Stimulated activated memory B cell treated with anti-CD40 and anti-IgM and Interleukin-4, amounts not matched to agents 10 μg/mL and 1 μg/mL and 100 μg/mL, for 72 hours (primary cell): ENCODE measurements around the gene CKS1B.
"Not testable (repeated sequence)": the region's sequence is repeated elsewhere in the genome, so short reads cannot be mapped to it uniquely, and the experiment has no call there.

Source experiments
- ATAC-seq: fragments of 150-1000 bp; cut with Tn5 transposase; 2 replicates; pipeline ENCODE4 v1.10.0; 2021
- H3K27ac Mint-ChIP-seq: one replicate; pipeline ENCODE4 v1.8.0; 2022; ENCODE audit warnings: mild to moderate bottlenecking, mixed read lengths
- H3K27me3 Mint-ChIP-seq: one replicate; pipeline ENCODE4 v1.8.0; 2022; ENCODE audit warnings: mixed read lengths
- H3K36me3 Mint-ChIP-seq: one replicate; pipeline ENCODE4 v1.8.0; 2022; ENCODE audit warnings: mixed read lengths
- H3K4me1 Mint-ChIP-seq: one replicate; pipeline ENCODE4 v1.8.0; 2022; ENCODE audit warnings: mixed read lengths
- H3K4me3 Mint-ChIP-seq: one replicate; pipeline ENCODE4 v1.8.0; 2022; ENCODE audit warnings: mild to moderate bottlenecking, moderate library complexity, mixed read lengths
- H3K9me3 Mint-ChIP-seq: one replicate; pipeline ENCODE4 v1.8.0; 2022; ENCODE audit warnings: mixed read lengths

Gene CKS1B

GRCh38 chr1:154983776-154984466 lies 9.4 kb downstream of the CKS1B start:
- ATAC-seq: no peak

DNA sequence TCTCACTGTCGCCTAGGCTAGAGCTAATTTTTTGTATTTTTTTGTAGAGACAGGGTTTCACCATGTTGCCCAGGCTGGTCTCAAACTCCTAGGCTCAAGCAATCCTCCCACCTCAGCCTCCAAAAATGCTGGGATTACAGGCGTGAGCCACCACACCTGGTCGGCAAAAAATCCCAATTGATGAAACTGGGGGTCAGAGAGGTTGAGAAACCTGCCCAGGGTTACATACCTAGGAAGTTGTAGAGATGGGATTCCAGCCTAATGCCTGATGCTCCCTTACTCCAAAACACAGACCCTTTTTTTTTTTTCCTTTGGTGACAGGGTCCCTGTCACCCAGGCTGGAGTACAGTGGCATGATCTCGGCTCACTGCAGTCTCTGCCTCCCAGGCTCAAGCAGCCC lies 12.3 kb downstream of the CKS1B start:
- H3K27ac Mint-ChIP-seq, H3K4me3 Mint-ChIP-seq, H3K9me3 Mint-ChIP-seq, H3K27me3 Mint-ChIP-seq, ATAC-seq: not testable (repeated sequence)
- peaks cover 15% of the 10 kb centered on the region for H3K36me3 Mint-ChIP-seq
- peaks cover 31% of the 10 kb centered on the region for H3K4me1 Mint-ChIP-seq

More at GRCh38 chr1:154983776-154984466, 9.4 kb downstream of the CKS1B start:
- Mint-ChIP-seq H3K4me1 (peaks cover 21% of the 10 kb centered on the region), H3K27ac (no peak overlapping the region), H3K27me3 (no peaks in the 10 kb centered on the region), H3K4me3 (no peak overlapping the region), H3K9me3 (no peaks in the 10 kb centered on the region), H3K36me3 (peaks cover 14% of the 10 kb centered on the region)

- Mint-ChIP-seq H3K27ac (no peak overlapping the region), H3K9me3 (no peaks in the 10 kb centered on the region), H3K4me3 (no peak overlapping the region), H3K27me3 (no peaks in the 10 kb centered on the region), H3K4me1 (peaks cover 33% of the 10 kb centered on the region), H3K36me3 (peaks cover 17% of the 10 kb centered on the region)
- ATAC-seq: no peak
Measured at GRCh38 chr1:154987326-154987725, 12.8 kb downstream of the CKS1B start.

DNA sequence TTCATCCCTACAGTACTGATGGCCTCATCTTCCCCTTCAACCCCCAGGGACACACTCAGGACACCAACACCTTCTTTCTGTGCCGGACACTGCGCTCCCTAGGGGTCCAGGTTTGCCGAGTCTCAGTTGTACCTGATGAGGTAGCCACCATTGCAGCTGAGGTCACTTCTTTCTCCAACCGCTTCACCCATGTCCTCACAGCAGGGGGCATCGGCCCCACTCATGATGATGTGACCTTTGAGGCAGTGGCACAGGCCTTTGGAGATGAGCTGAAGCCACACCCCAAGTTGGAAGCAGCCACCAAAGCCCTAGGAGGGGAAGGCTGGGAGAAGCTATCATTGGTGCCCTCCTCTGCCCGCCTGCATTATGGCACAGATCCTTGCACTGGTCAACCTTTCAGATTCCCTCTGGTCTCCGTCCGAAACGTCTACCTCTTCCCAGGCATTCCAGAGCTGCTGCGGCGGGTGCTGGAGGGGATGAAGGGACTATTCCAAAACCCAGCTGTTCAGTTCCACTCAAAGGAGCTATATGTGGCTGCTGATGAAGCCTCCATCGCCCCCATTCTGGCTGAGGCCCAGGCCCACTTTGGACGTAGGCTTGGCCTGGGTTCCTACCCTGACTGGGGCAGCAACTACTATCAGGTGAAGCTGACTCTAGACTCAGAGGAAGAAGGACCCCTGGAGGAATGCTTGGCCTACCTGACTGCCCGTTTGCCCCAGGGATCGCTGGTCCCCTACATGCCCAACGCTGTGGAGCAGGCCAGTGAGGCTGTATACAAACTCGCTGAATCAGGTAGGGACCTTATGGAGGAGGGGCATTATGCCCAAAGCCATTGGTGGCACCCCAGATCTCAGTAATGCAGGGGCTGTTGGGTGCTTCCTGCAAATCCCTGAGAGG lies 13.8 kb downstream of the CKS1B start:
- Mint-ChIP-seq H3K4me1 (peaks cover 37% of the 10 kb centered on the region), H3K27me3 (no peaks in the 10 kb centered on the region), H3K36me3 (peaks cover 25% of the 10 kb centered on the region), H3K27ac (peak overlapping the region; percentile 30), H3K4me3 (no peak overlapping the region), H3K9me3 (no peaks in the 10 kb centered on the region)
- no peak for ATAC-seq

DNA sequence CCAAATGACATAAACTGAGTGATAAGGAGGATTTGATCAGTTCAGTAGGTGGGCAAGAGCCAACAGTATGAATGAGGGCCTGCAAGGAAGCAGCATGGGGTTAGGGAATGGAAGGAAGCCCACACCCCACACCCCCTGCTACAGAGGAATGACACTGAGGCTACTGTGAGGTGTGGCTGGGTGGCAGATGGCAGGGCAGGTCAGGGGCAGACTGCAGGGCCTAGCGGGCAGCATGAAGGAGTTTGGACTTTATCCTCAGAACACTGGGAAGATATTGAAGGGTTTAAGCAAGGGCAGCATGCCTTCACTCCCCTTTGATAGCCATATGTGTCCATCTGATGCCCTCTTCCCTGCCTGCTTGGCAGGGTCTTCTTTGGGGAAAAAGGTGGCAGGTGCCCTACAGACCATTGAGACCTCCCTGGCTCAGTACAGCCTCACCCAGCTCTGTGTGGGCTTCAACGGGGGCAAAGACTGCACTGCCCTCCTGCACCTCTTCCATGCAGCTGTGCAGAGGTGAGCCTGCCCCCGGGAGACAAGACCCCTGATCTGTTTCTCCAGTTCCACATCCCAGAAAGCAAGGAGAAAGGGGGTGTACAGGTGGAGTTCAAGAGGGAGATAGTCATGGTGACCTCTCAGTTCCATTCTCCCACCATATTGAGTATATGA lies 14.8 kb downstream of the CKS1B start:
- H3K4me3 Mint-ChIP-seq: no peak overlapping the region
- no peaks in the 10 kb centered on the region for H3K27me3 Mint-ChIP-seq
- no peak overlapping the region for H3K27ac Mint-ChIP-seq
- H3K9me3 Mint-ChIP-seq: no peaks in the 10 kb centered on the region
- peaks cover 25% of the 10 kb centered on the region for H3K36me3 Mint-ChIP-seq
- peaks cover 35% of the 10 kb centered on the region for H3K4me1 Mint-ChIP-seq
- no peak for ATAC-seq

- H3K4me1 Mint-ChIP-seq: peaks cover 41% of the 10 kb centered on the region
- H3K36me3 Mint-ChIP-seq: peaks cover 25% of the 10 kb centered on the region
- no peak overlapping the region for H3K27ac Mint-ChIP-seq
- H3K9me3 Mint-ChIP-seq: no peaks in the 10 kb centered on the region
- H3K27me3 Mint-ChIP-seq: no peaks in the 10 kb centered on the region
- H3K4me3 Mint-ChIP-seq: no peak overlapping the region
- no peak for ATAC-seq
Measured at GRCh38 chr1:154990276-154990675, 15.8 kb downstream of the CKS1B start.

- Mint-ChIP-seq H3K4me1 (peaks cover 48% of the 10 kb centered on the region), H3K9me3 (no peaks in the 10 kb centered on the region), H3K27me3 (no peaks in the 10 kb centered on the region), H3K27ac (no peak overlapping the region), H3K36me3 (peaks cover 22% of the 10 kb centered on the region), H3K4me3 (no peak overlapping the region)
- ATAC-seq: peak; percentile 31
Measured at GRCh38 chr1:154992721-154993571, 18.5 kb downstream of the CKS1B start.

GRCh38 chr1:154993572-154994268 lies 19.2 kb downstream of the CKS1B start, which contains the start of gene LENEP:
TSS of gene LENEP (plus strand) at chr1:154993586. CDS start at chr1:154993608, 22 bp downstream.
- peaks cover 48% of the 10 kb centered on the region for H3K4me1 Mint-ChIP-seq
- no peaks in the 10 kb centered on the region for H3K9me3 Mint-ChIP-seq
- peak within 1 kb of the TSS; percentile 54 for H3K27ac Mint-ChIP-seq
- peaks cover 16% of the 10 kb centered on the region for H3K36me3 Mint-ChIP-seq
- H3K4me3 Mint-ChIP-seq: no peak within 1 kb of the TSS
- H3K27me3 Mint-ChIP-seq: no peaks in the 10 kb centered on the region
- no peak for ATAC-seq

- no peaks in the 10 kb centered on the region for H3K9me3 Mint-ChIP-seq
- no peak for ATAC-seq
- H3K36me3 Mint-ChIP-seq: peaks cover 16% of the 10 kb centered on the region
- H3K27ac Mint-ChIP-seq: peak overlapping the region; percentile 54
- no peak overlapping the region for H3K4me3 Mint-ChIP-seq
- H3K27me3 Mint-ChIP-seq: no peaks in the 10 kb centered on the region
- peaks cover 48% of the 10 kb centered on the region for H3K4me1 Mint-ChIP-seq
Measured at GRCh38 chr1:154994269-154994587, 19.7 kb downstream of the CKS1B start.

DNA sequence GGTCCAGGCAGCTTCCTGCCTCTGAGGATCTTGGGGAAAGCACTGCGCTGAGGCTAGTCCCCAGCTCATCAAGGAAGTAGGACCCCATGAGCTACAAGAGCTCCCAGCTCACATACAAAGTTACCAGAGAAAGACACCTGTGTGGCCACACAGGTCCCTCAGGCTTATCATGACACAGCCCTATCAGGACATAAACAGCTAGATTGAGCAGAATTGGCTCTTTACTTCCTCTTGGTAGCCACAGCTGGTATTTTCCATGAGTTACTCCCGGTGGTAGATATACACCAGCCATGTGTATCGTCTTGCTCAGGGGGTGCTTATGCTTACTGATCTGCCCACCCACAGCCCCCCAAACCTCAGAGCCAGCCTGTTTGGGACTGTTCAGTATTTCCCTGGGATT lies 20.1 kb downstream of the CKS1B start:
- no peak overlapping the region for H3K4me3 Mint-ChIP-seq
- peaks cover 14% of the 10 kb centered on the region for H3K36me3 Mint-ChIP-seq
- no peak for ATAC-seq
- H3K4me1 Mint-ChIP-seq: peaks cover 50% of the 10 kb centered on the region
- H3K27ac Mint-ChIP-seq: peak overlapping the region; percentile 54
- no peaks in the 10 kb centered on the region for H3K9me3 Mint-ChIP-seq
- no peaks in the 10 kb centered on the region for H3K27me3 Mint-ChIP-seq

- not testable (repeated sequence) for H3K9me3 Mint-ChIP-seq, H3K4me3 Mint-ChIP-seq, ATAC-seq, H3K27me3 Mint-ChIP-seq, H3K36me3 Mint-ChIP-seq
- H3K27ac Mint-ChIP-seq: peak overlapping the region; percentile 54
- H3K4me1 Mint-ChIP-seq: peaks cover 53% of the 10 kb centered on the region
Measured at GRCh38 chr1:154995301-154995983, 21.0 kb downstream of the CKS1B start.

GRCh38 chr1:154996966-154997701 lies 22.7 kb downstream of the CKS1B start:
- H3K4me1 Mint-ChIP-seq: peaks cover 57% of the 10 kb centered on the region
- H3K27me3 Mint-ChIP-seq: no peaks in the 10 kb centered on the region
- peaks cover 9% of the 10 kb centered on the region for H3K36me3 Mint-ChIP-seq
- peak overlapping the region; percentile 38 for H3K27ac Mint-ChIP-seq
- no peak overlapping the region for H3K4me3 Mint-ChIP-seq
- ATAC-seq: no peak
- no peaks in the 10 kb centered on the region for H3K9me3 Mint-ChIP-seq

- peak overlapping the region; percentile 84 for H3K27ac Mint-ChIP-seq
- H3K9me3 Mint-ChIP-seq: no peaks in the 10 kb centered on the region
- H3K36me3 Mint-ChIP-seq: no peaks in the 10 kb centered on the region
- peak overlapping the region; percentile 63 for H3K4me3 Mint-ChIP-seq
- H3K27me3 Mint-ChIP-seq: no peaks in the 10 kb centered on the region
- H3K4me1 Mint-ChIP-seq: peaks cover 52% of the 10 kb centered on the region
- no peak for ATAC-seq
Measured at GRCh38 chr1:154998201-154998780, 23.8 kb downstream of the CKS1B start.
